Left lung (tissue), 10 donors: ENCODE results near the gene SLC17A1. TPM values are rescaled to one million over a fixed set of nuclear protein-coding genes. Genes with fewer than 3 reads are reported as not detected.
"Not testable (repeated sequence)": the region's sequence is repeated elsewhere in the genome, so short reads cannot be mapped to it uniquely, and the experiment has no call there.

Source experiments
- ATAC-seq: fragments of 200-7000 bp; cut with Tn5 transposase; one replicate; pipeline ENCODE4 v1.9.1; 2020; ENCODE audit warnings: moderate library complexity
- DNase-seq, 4 donors: peaks; one replicate each; pipeline ENCODE4 v3.0.0-alpha.2; 2013 to 2020
- H3K27ac ChIP-seq, 2 donors: fragments of 200-600 bp; sonication (generic) in 1 of 2; one replicate each; pipeline versions ENCODE4 v1.5.0 to v1.8.0; 2020 to 2021
- H3K27me3 ChIP-seq, 2 donors: fragments of 200-600 bp; sonication (generic) in 1 of 2; one replicate each; pipeline versions ENCODE4 v1.5.0 to v1.8.0; 2020 to 2021
- H3K36me3 ChIP-seq, 2 donors: fragments of 200-600 bp; sonication (generic) in 1 of 2; one replicate each; pipeline versions ENCODE4 v1.5.0 to v1.8.0; 2020 to 2021
- H3K4me1 ChIP-seq, 2 donors: fragments of 200-600 bp; one replicate each; pipeline ENCODE4 v1.8.0; 2021
- H3K4me3 ChIP-seq, 2 donors: fragments of 200-600 bp; sonication (generic) in 1 of 2; one replicate each; pipeline versions ENCODE4 v1.5.0 to v1.8.0; 2020 to 2021; ENCODE audit warnings: mild to moderate bottlenecking in 1 of 2
- H3K9me3 ChIP-seq, 2 donors: fragments of 200-600 bp; sonication (generic) in 1 of 2; one replicate each; pipeline versions ENCODE4 v1.5.0 to v1.8.0; 2020 to 2021
- CTCF ChIP-seq, 2 donors: fragments of 200-600 bp; sonication (generic) in 1 of 2; IDR thresholded peaks; one replicate each; pipeline versions ENCODE4 v1.5.0 to v1.8.0; 2021; ENCODE audit warnings: antibody characterized with exemption in 2 of 2
- intact Hi-C, 2 donors: fragments of 100-400 bp; cut with DNase I; formaldehyde crosslinking; loops; one replicate each; pipeline versions ENCODE4 v1.11.2 to v1.14.2; 2022
- polyA plus RNA-seq, 6 donors: library from polyadenylated mRNA; unstranded; fragments of 120-200 nt; gene quantifications; one replicate each; pipeline ENCODE4 v1.2.1, GENCODE V29; 2013; ENCODE audit not compliant: insufficient read length in 6 of 6
- total RNA-seq, 2 donors: library from RNA; stranded (reverse); fragmentation: NEBNext Ultra II Directional; extraction: Animal tissue kit (Norgen Biotek cat#: 25700); gene quantifications; one replicate each; pipeline ENCODE4 v1.2.1, GENCODE V29; 2021
- donor health status: DM: no; HTN: yes; CAD: no.
- donor health status: DM: no; HTN: no; CAD: no.

The SLC17A1 gene
- total and polyA plus RNA-seq, 8 donors: 0.22 to 0.48 (median 0.30) TPM; not detected in 3

DNA sequence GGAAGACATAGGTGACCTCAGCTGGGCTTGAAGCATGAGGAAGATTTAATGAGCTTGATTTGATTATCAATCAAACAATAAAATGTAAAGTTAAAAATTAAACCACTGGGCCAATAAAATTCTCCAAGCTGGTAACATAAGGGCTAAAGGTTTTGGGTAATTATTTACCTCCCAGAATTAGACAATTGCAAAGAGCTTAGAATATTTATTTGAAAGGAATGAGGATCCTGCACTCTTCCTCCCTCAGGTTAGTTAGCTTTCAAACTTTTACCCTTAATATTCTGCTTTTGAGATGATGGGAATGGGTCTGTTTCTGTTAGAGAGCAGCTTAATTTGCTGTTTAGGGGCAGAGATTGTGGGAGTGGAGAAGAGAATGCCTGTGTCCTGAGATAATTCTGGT lies 77.3 kb downstream of the SLC17A1 start, which contains the start of gene SLC17A4:
Gene SLC17A4, plus strand, starts transcription at position 208 of the 400 bp plus-strand sequence. CDS start 7,221 bp downstream, outside the sequence.
- DNase-seq: no peak
- intact Hi-C loops: no loop called here
- Histone ChIP-seq H3K36me3 (no peaks in the 10 kb centered on the region), H3K27ac (no peak within 1 kb of the TSS), H3K9me3 (no peaks in the 10 kb centered on the region), H3K27me3 (no peaks in the 10 kb centered on the region), H3K4me3 (no peak within 1 kb of the TSS), H3K4me1 (no peaks in the 10 kb centered on the region)
- no peak for TF ChIP-seq CTCF (IDR thresholded peaks at IDR 0.05)
- no peak for ATAC-seq

- Histone ChIP-seq H3K36me3 (no peaks in the 10 kb centered on the region), H3K4me1 (no peaks in the 10 kb centered on the region), H3K9me3 (no peaks in the 10 kb centered on the region), H3K27me3 (no peaks in the 10 kb centered on the region), H3K27ac (no peak overlapping the region), H3K4me3 (no peak overlapping the region)
- DNase-seq (no peak), ATAC-seq (no peak)
- intact Hi-C loops: no loop called here
- no peak for TF ChIP-seq CTCF (IDR thresholded peaks at IDR 0.05)
Measured at GRCh38 chr6:25753079-25753478, 78.8 kb downstream of the SLC17A1 start.

- TF ChIP-seq CTCF (IDR thresholded peaks at IDR 0.05): no peak
- DNase-seq (no peak), ATAC-seq (no peak)
- Histone ChIP-seq H3K4me3 (no peak overlapping the region), H3K27me3 (no peaks in the 10 kb centered on the region), H3K9me3 (no peaks in the 10 kb centered on the region), H3K27ac (no peak overlapping the region), H3K36me3 (no peaks in the 10 kb centered on the region), H3K4me1 (no peaks in the 10 kb centered on the region)
- intact Hi-C loops: no loop called here
Measured at GRCh38 chr6:25750906-25751305, 80.9 kb downstream of the SLC17A1 start.

GRCh38 chr6:25749837-25750236 lies 82.0 kb downstream of the SLC17A1 start:
- H3K36me3 ChIP-seq: no peaks in the 10 kb centered on the region
- ATAC-seq (no peak), DNase-seq (no peak)
- TF ChIP-seq CTCF (IDR thresholded peaks at IDR 0.05): no peak
- no peak overlapping the region for H3K27ac ChIP-seq
- H3K9me3 ChIP-seq: no peaks in the 10 kb centered on the region
- H3K27me3 ChIP-seq: no peaks in the 10 kb centered on the region
- H3K4me3 ChIP-seq: no peak overlapping the region
- no peaks in the 10 kb centered on the region for H3K4me1 ChIP-seq
- intact Hi-C loops: no loop called here

DNA sequence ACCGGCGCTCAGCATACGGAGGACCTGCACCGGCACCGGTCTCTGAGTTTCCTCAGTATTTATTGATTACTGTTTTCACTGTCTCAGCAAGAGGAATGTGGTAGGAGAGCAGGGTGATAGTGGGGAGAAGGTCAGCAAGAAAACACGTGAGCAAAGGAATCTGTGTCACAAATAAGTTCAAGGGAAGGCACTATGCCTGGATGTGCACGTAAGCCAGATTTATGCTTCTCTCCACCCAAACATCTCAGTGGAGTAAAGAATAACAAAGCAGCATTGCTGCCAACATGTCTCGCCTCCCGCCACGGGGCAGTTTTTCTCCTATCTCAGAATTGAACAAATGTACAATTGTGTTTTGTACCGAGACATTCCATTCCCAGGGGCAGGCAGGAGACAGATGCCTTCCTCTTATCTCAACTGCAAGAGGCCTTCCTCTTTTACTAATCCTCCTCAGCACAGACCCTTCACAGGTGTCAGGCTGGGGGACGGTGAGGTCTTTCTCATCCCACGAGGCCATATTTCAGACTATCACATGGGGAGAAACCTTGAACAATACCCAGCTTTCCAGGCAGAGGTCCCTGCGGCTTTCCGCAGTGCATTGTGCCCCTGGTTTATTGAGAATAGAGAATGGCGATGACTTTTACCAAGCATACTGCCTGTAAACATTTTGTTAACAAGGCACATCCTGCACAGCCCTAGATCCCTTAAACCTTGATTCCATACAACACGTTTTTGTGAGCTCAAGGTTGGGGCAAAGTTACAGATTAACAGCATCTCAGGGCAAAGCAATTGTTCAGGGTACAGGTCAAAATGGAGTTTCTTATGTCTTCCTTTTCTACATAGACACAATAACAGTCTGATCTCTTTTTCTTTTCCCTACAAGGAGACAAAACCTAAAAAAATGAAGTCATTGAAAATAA lies 83.0 kb downstream of the SLC17A1 start:
- H3K4me3 ChIP-seq, ATAC-seq, intact Hi-C loops, H3K27ac ChIP-seq, H3K4me1 ChIP-seq, DNase-seq, H3K36me3 ChIP-seq, H3K27me3 ChIP-seq, H3K9me3 ChIP-seq: not testable (repeated sequence)
